ENCODE measurements around the gene MEIOC.
"Not testable (repeated sequence)": the region's sequence is repeated elsewhere in the genome, so short reads cannot be mapped to it uniquely, and the experiment has no call there.

MEIOC gene

GRCh38 chr17:44655983-44656710 is at the start of gene MEIOC:
TSS of gene MEIOC (plus strand) at chr17:44656468. CDS start at chr17:44656614, 146 bp downstream.
- DNase-seq (ENCODE audit: low spot score), result no peak

DNA sequence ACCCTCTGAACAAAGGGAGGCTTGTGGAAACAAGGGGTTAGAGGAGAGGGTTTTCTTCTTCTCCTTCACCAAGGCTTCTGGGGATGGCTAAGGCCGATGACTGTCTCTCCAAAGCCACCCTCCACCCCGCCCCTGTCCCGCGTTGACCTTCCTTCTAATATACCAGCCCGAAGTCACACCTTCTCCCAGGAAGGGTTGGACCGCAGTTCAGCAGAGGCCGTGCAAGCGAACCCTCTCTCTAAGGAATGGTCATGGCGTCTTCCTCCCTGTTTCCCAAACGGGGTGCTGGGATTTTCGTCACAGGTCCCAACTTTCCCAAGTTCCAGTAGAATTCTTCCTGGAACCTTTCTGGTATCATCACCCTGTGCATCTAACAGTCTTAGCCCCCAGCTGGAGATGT is 49.6 kb upstream of the MEIOC start:
- no peak for DNase-seq (ENCODE audit: low spot score)

- no peak for DNase-seq (ENCODE audit: low spot score)
Measured at GRCh38 chr17:44607836-44608690, 48.2 kb upstream of the MEIOC start.

GRCh38 chr17:44608727-44609435 is 47.4 kb upstream of the MEIOC start:
- DNase-seq (ENCODE audit: low spot score), result no peak

- DNase-seq (ENCODE audit: low spot score), result no peak
Measured at GRCh38 chr17:44610331-44610730, 45.9 kb upstream of the MEIOC start.

GRCh38 chr17:44610871-44611270 is 45.4 kb upstream of the MEIOC start:
- DNase-seq (ENCODE audit: low spot score), result no peak

DNA sequence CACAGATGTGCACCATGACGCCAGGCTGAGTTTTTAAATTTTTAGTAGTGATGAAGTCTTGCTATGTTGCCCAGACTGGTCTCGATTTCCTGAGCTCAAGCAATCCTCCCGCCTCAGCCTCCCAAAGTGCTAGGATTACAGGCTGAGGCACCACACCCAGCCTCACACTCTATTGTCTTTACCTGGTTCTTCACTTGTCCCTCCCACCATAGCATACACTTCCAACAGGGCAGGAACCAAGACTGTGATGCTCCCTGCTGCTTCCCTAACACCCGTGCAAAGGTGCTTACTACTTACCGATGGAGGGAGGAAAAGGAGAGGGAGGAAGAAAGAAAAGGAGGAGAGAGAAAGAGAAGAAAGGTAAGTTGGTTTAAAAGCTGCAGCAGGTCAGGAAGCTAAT is 41.4 kb upstream of the MEIOC start:
- no peak for DNase-seq (ENCODE audit: low spot score)

DNA sequence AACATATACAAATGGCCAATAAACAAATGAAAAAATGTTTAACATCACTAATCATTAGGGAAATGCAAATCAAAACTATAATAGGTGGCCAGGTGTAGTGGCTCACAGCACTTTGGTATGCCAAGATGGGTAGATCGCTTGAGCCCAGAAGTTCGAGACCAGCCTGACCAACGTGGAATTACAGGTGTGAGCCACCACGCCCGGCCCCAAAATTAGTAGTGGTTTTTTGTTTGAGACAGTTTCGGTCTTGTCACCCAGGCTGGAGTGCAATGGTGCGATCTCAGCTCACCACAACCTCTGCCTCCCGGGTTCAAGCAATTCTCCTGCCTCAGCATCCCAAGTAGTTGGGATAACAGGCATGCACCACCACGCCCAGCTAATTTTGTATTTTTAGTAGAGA is 37.6 kb upstream of the MEIOC start:
- DNase-seq (ENCODE audit: low spot score), result not testable (repeated sequence)

DNA sequence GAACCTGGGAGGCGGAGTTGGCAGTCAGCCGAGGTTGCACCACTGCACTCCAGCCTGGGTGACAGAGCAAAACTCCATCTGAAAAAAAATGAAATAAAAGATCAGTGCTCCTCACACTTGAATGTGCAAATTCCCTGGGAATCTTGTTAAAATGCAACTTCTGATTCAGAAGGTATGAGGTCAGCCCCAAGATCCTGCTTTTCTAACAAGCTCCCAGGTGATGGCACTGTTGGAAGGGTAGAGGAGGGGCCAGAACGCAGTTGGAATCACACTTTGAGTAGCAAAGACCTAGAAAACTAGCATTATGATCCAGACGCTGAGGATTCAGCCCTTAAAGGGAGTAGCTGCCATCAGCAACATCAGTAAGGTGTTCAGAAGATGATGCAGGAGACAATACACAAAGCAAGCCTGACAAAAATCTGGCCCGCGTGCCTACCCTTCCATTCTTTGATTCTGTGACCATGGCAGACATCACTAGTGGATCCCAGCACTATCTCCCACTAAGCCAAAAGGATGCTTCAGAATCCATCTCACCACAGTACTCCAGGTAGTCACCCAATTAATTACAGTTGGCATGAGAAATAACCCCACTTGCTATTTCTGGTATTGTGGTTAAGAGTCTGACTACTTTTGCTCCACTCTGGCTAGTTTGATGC is 33.1 kb upstream of the MEIOC start:
- DNase-seq (ENCODE audit: low spot score), result no peak

DNA sequence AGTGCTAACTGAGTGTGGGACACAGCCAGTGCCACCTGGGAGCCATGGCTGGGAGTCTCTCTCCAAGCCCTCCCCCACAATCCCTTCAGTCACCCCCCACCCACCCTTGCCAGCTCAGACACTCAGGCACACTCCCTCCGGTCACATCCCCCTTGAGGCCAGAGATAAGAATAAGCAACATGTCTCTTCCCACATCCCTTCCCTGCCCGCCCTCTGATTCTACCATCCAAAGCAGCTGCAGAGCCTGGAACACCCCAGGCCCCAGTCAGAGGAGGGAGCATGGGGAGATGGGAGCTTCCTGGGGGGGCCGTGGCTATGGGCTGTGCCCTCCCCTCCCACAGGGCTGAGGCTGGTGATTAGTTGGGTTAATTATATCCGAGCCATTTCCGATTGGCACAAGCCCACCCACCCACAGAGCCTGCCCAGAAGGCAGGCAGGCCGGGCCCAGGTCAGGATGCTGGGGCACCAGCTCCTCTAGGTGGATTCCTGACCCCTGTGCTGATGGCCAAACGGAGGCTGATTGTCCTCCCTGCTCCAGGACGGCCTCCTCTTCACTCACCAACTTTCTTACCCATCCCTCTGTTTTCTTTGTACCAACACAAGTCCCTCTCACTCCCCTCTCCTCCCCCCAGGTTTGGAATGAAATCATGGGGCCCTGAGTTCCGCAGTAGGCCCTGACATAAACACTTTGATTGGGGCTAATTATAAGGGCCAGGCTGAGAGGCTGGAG is 28.6 kb upstream of the MEIOC start:
- no peak for DNase-seq (ENCODE audit: low spot score)

DNA sequence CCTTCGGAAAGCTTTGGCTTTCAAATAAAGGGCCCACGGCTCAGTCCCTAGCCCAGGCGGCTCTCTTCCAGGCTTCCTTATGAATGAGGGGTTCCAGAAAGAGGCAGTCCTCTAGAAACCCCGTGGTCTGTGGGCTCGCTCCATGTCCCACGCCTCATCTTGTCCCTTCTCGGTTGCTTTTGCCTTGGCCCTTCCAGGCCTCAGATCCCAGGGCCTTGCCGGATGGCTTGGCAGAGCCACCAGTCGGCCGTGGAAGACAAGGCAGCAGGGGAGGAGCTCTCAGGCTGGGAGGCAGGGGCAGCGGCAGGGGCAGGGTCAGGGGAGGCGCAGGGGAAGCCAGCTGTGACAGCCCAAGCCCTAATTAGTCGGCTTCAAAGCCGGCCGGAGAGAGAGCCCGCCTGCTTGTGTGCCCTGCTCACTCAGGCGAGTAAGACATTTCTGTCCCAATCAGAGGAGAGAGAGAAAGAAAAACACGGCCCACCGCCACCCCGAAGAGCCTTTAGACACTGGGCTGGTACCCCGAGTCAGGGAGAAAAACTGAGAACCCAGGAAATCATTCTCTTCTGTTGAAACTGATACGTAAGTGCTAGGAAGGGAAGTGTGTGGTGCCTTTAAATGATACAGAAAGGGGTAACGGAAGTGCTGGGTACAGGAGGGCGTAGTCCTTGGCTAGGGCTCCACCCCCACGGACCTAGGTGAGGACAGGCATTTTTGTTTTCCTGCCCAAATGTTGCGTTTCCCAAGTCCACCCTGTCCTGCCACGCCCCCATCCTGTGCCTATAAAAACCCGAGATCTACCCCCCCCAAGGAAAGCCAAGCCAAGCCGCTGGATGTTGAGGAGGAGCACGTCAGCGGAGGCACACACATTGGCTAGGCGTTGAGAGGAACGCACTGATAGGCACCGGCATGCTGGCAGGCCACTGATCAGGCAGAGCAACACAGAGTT is 27.8 kb upstream of the MEIOC start:
- peak; percentile 7 for DNase-seq (ENCODE audit: low spot score)

DNA sequence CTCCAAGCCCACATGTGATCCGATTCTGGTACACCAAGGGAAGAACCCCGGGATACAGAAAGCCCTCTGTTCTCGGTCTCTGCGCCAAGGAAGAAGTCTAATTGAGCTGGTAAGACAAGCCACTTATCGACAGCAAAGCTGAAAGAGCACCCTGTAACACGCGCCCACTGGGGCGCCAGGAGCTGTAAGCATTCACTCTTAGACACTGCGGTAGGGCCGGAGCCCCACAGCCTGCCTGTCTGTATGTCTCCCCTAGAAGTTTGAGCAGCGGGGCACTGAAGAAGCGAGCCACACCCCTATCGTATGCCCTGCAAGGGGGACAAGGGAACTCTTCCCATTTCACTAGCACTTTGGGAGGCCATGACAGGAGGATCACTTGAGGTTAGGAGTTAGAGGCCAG is 27.0 kb upstream of the MEIOC start:
- no peak for DNase-seq (ENCODE audit: low spot score)

DNA sequence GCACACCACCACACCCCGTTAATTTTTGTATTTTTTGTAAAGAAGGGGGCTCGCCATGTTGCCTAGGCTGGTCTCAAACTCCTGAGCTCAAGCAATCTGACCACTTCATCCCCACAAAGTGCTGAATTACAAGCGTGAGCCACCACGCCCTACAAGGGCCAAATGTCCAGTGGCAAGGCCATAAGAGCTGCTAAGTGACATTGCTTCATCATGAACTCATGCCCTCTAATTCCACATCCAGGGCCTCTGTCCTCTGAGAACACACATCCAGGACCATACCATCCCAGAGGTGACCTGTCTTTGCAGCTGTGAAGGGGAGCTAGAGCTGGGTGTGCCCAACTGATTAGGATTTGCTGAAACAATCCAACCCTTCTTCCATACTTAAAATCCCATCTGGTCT is 25.6 kb upstream of the MEIOC start:
- DNase-seq (ENCODE audit: low spot score), result no peak

DNA sequence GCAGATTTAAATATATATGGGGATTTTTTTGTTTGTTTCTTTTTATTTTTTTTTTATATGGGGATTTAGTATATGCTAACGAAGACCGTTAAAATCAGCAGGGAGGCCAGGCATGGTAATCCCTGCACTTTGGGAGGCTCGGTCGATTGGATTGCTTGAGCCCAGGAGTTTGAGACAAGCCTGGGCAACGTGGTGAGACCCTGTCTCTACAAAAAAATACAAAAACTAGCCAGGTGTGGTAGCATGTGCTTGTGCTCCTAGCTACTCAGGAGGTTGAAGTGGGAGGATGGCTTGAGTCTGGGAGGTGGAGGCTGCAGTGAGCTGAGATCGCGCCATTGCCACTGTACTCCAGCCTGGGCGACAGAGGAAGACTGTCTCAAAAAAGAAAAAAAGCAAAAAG is 22.3 kb upstream of the MEIOC start:
- no peak for DNase-seq (ENCODE audit: low spot score)

DNA sequence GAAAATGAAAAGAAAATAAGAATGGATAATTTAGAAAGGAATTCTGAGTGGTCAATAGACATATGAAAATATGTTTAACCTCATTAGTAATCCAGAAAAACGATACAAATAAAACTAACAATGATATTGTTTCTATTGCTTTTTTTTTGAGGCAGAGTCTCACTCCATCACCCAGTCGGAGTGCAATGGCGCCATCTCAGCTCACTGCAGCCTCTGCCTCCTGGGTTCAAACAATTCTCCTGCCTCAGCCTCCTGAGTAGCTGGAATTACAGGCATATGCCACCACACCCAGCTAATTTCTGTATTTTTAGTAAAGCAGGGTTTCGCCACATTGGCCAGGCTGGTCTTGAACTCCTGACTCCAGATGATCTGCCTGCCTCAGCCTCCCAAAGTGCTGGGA is 21.9 kb upstream of the MEIOC start:
- not testable (repeated sequence) for DNase-seq (ENCODE audit: low spot score)

DNA sequence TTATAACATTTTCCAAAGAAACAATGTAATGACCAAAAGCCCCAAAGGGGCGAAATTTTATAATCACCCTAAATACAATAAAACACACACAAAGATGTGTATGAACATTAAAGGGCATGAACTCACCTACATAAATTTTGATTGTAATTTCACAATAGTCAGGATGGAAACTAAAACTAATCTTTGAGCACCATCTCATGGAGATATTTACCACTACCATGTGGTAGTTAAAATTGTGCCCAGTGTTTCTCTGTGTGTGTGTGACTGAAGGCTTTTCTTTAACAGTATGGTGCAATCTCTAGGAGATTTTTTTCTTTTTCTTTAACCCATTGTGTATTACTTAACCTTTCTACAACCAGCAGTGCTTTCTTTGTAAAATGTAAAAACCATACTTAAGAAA is 19.7 kb upstream of the MEIOC start:
- DNase-seq (ENCODE audit: low spot score), result no peak

DNA sequence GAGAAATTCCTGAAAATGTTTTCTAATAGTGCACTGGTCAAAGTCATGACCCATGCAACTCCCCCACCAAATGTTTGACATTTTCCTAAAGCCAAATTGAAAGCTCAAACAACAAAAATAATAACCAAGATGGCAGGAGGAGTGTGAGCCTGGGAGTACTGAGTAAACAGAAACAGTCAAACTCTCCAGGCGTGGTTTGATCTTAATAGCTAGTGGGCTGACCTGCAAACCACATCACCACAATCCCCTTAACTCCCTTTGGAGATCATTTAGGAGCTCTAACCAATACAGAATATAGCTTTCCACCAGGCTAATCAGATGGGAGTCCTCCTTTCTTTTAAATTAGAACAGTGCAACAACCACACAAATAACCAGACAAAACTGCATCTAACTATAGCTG is 19.2 kb upstream of the MEIOC start:
- DNase-seq (ENCODE audit: low spot score), result no peak

- DNase-seq (ENCODE audit: low spot score), result no peak
Measured at GRCh38 chr17:44642834-44643233, 13.4 kb upstream of the MEIOC start.

- no peak for DNase-seq (ENCODE audit: low spot score)
Measured at GRCh38 chr17:44645341-44645740, 10.9 kb upstream of the MEIOC start.

DNA sequence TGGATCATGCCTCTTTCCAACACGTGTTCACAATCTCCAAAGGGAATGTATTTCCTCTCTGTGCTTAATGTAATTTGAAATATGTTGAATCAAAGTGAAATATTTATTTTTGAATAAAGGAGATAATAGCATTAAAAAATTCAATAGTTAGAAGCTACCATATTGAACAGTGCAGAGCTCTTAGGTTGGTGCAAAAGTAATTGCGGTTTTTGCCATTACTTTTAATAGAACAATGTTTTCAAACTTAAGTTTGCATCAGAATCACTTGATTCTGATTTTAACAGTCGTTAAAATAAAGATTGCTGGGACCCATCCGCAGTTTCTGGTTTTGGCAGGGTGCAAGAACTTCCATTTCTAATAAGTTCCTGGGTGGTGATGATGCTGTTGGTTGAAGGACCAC is 10.0 kb upstream of the MEIOC start:
- no peak for DNase-seq (ENCODE audit: low spot score)
